Posterior vena cava (tissue), 2 donors: ENCODE measurements around the gene JAK3. TPM values are rescaled to one million over a fixed set of nuclear protein-coding genes. Genes with fewer than 3 reads are reported as not detected.
"Not testable (repeated sequence)": the region's sequence is repeated elsewhere in the genome, so short reads cannot be mapped to it uniquely, and the experiment has no call there.

Experiments
- DNase-seq: peaks from one replicate; pipeline ENCODE4 v3.0.0-alpha.2; 2020; ENCODE audit warnings: low spot score
- intact Hi-C, 2 donors: fragments of 100-400 bp; cut with DNase I; formaldehyde crosslinking; loops; one replicate each; pipeline versions ENCODE4 v1.14.1 to v1.14.2; 2022 to 2023
- long read RNA-seq, 2 donors: library from polyadenylated mRNA; unstranded; transcript quantifications; one replicate each; pipeline ENCODE4 v2.0.0, GENCODE V29; 2020 to 2021
- total RNA-seq, 2 donors: library from RNA; stranded (reverse); fragmentation: NEBNext Ultra II Directional; extraction: Animal tissue kit (Norgen Biotek cat#: 25700); gene quantifications; one replicate each; pipeline ENCODE4 v1.2.1, GENCODE V29; 2021
- donor health status: DM: yes; HTN: yes; CAD: no.
- donor health status: DM: yes; HTN: yes; CAD: no.

The JAK3 gene
- total RNA-seq: 1 to 10 TPM; 6.6 to 8.8 TPM
- long read RNA-seq, donor 1, partial matches to known transcripts: 2 of 2 reads
- long read RNA-seq, donor 1, other reads (novel, unspliced or antisense): 0 of 2 reads
- long read RNA-seq, donor 2, partial matches to known transcripts: 0 of 2 reads
- long read RNA-seq, donor 2, other reads (novel, unspliced or antisense): 2 of 2 reads

- intact Hi-C loops: no loop called here
- DNase-seq: peak; percentile 88
Observed at GRCh38 chr19:17847538-17848366, at the start of gene JAK3. TSS of gene JAK3 (minus strand) at chr19:17847982. CDS start at chr19:17844417, 3,565 bp downstream.

GRCh38 chr19:17893766-17894165 is 46.0 kb upstream of the JAK3 start:
- intact Hi-C loops: no loop called here
- DNase-seq: no peak

- intact Hi-C loops: no loop called here
- no peak for DNase-seq
Observed at GRCh38 chr19:17889609-17890214, 41.9 kb upstream of the JAK3 start.

- intact Hi-C loops: no loop called here
- DNase-seq: no peak
Observed at GRCh38 chr19:17888260-17888659, 40.5 kb upstream of the JAK3 start.

- intact Hi-C loops, DNase-seq: not testable (repeated sequence)
Observed at GRCh38 chr19:17887221-17887620, 39.4 kb upstream of the JAK3 start.

GRCh38 chr19:17886515-17886914 is 38.7 kb upstream of the JAK3 start:
- DNase-seq: no peak
- intact Hi-C loops: no loop called here

GRCh38 chr19:17883627-17884410 is 36.0 kb upstream of the JAK3 start:
- intact Hi-C loops: no loop called here

GRCh38 chr19:17881701-17882100 is 33.9 kb upstream of the JAK3 start:
- intact Hi-C loops: no loop called here
- no peak for DNase-seq

More at GRCh38 chr19:17883627-17884410, 36.0 kb upstream of the JAK3 start:
- DNase-seq: no peak

- intact Hi-C loops: loop anchor here in 1 of 2 donors (5.0 kb wide), 1 partner anchor 987 kb away; no protein-coding TSS in a partner anchor
- no peak for DNase-seq
Observed at GRCh38 chr19:17879466-17879865, 31.7 kb upstream of the JAK3 start.

- intact Hi-C loops: loop anchor here in 1 of 2 donors (5.0 kb wide), 1 partner anchor 985 kb away; no protein-coding TSS in a partner anchor
- no peak for DNase-seq
Observed at GRCh38 chr19:17877696-17878095, 29.9 kb upstream of the JAK3 start.

GRCh38 chr19:17874758-17875135 is 27.0 kb upstream of the JAK3 start:
- no peak for DNase-seq
- intact Hi-C loops: loop anchor here in 1 of 2 donors (5.0 kb wide), 1 partner anchor 982 kb away; no protein-coding TSS in a partner anchor

GRCh38 chr19:17873786-17874757 is 26.3 kb upstream of the JAK3 start:
- intact Hi-C loops: no loop called here
- DNase-seq: no peak

- intact Hi-C loops: no loop called here
- no peak for DNase-seq
Observed at GRCh38 chr19:17872251-17873001, 24.6 kb upstream of the JAK3 start.

GRCh38 chr19:17871878-17872250 is 24.1 kb upstream of the JAK3 start, which contains the start of gene SLC5A5:
TSS of gene SLC5A5 (plus strand) at chr19:17871945. CDS start at chr19:17872320, 375 bp downstream.
- intact Hi-C loops: no loop called here
- DNase-seq: no peak

- intact Hi-C loops: no loop called here
- DNase-seq: no peak
Observed at GRCh38 chr19:17871032-17871877, 23.5 kb upstream of the JAK3 start.

- intact Hi-C loops: loop anchor here in 1 of 2 donors (10.0 kb wide), 1 partner anchor 116 kb away; no protein-coding TSS in a partner anchor
- DNase-seq: no peak
Observed at GRCh38 chr19:17869114-17869608, 21.4 kb upstream of the JAK3 start.
